Kasumi-1 (cell line): Measurements from ENCODE around the gene KRTAP11-1.

Experiments
- DNase-seq, 2 experiments: peaks; one replicate each; lab custom pipeline; 2025; lab: John Stamatoyannopoulos, UW

The KRTAP11-1 gene

DNA sequence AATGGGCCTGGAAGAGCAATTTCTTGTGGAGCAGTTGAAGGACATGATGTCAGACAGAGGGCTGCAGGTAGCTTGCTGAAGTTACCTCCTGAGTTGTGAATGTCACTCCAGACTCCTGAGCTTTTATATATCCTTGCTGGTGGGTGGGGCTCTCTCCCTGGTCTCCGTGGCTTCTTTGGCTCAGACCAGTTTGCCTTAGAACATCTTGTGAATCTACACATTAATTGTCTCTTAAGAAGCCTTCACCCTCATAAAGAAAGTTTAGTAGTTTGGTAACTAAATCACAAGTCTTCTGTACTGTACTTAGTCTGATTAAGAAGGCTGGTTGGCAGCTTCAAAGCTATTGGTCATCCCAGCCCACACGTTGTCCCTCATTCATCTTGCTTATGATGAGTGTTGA is at the start of gene KRTAP11-1:
Gene KRTAP11-1, minus strand, starts transcription at position 101 of the 400 bp plus-strand sequence. Its CDS starts 56 bp downstream, at position 45.
- DNase-seq: no peak

- DNase-seq: no peak
These were observed 42.8 kb upstream of the KRTAP11-1 start for GRCh38 chr21:30924146-30924700.

GRCh38 chr21:30921129-30921528 is 39.7 kb upstream of the KRTAP11-1 start:
- no peak for DNase-seq

- no peak for DNase-seq
These were observed 36.2 kb upstream of the KRTAP11-1 start for GRCh38 chr21:30917557-30917956.

GRCh38 chr21:30900881-30901280 is 19.5 kb upstream of the KRTAP11-1 start:
- no peak for DNase-seq

- DNase-seq: no peak
These were observed 1.7 kb upstream of the KRTAP11-1 start for GRCh38 chr21:30882866-30883597.

DNA sequence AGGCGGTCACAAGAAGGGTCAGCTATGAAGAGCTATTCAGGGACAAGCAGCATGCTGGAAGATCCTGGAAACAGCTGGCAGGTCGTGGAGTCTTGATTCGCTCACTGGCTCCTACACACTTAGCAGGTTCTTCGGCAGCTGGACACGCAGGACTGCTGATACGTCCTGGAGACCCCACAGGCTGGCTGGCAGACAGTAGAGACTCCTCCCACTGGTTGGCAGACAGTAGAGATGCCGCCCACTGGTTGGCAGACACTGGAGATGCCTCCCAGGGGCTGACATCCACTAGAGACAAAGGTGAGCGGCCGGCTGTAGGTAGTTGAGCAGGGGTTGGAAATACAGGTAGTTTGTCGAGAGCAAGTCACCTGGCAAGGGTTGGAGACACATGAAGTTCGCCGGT is 466 bp downstream of the KRTAP11-1 start:
- DNase-seq: no peak

DNA sequence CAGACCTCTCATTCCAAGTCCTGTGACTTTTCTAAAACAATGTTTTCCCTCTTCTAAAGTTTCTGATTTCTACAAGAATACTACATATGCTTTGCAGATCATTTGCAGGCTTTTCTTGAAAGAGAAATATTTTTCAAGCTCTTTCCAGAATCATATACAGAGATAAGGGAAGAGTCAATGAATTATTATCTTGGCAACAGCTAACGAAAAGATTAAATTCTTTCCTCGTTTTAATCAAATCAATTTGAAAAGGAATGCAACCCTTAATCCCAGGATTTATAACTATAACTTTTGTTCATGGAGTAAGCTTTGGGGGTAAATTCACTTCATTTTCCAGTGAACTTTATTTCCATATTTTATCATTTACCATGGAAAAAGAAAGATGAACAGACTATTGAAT is 6.9 kb downstream of the KRTAP11-1 start:
- DNase-seq: no peak

- no peak for DNase-seq
These were observed 33.5 kb downstream of the KRTAP11-1 start for GRCh38 chr21:30847627-30848500.

GRCh38 chr21:30842990-30843389 is 38.4 kb downstream of the KRTAP11-1 start:
- DNase-seq: no peak

- DNase-seq: peak; percentile 55 to 67
These were observed 42.1 kb downstream of the KRTAP11-1 start for GRCh38 chr21:30839304-30839703.

DNA sequence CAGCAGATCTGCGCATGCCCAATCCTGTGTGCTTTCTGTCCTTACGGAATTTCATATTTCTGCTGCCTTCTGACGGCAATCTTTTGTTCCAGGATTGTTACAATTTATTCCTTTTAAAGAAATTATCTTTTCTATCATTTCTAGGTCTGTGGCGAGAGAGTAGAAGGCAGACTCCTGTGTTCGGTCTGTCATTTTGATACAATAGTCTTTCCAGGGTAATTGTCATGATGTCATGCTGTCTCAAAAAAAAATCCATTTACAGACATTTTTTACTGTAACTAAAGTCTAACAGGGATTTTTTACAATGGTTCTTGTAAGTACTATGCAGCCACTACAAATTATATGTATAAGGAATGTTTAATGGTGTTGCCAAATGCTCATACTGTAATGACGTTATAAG is 42.8 kb downstream of the KRTAP11-1 start:
- no peak for DNase-seq

DNA sequence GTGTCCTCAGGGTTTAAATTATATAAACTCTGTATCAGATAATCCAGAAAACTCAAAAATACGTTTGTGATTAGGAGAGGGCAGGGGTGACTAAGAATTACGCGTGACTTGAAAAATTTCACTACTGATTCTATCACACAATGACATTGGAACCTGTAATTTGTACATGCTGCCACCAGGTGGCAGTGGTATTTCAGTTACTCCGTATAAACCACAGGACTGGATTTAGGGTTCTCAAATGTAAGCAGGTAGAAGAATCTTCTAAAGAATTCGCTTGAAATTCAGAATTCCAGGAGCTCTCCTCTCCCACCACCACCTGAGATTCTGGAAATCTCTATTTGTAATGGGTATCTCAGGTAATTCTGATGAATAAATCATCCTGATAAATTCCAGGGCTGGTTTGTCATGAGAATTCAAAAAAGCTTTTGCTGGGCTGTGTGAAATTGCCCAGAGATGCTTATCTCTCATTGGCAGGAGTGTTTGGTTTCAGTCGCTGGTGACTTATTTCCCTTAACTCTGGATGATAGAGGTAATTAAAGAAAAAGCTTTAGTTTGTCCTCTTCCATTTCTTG is 50.1 kb downstream of the KRTAP11-1 start:
- peak; percentile 38 to 49 for DNase-seq
